SU-DHL-6 (cell line): Measurements from ENCODE around the gene PREX1.

Experiments
- EZH2phosphoT487 ChIP-seq: fragments of 200-600 bp; sonication (generic), shearing (Covaris generic); conservative IDR thresholded peaks from 2 replicates; pipeline ENCODE4 v1.6.1; 2018; ENCODE audit warnings: mild to moderate bottlenecking, antibody characterized with exemption, low read length, moderate library complexity, mixed read lengths
- TF ChIP-seq, protein P1 (sequence below): fragments of 200-600 bp; sonication (generic); IDR thresholded peaks from one replicate; pipeline ENCODE4 v1.5.1; 2017; ENCODE audit warnings: antibody characterized with exemption, mild to moderate bottlenecking, low read length, moderate library complexity; ENCODE audit not compliant: insufficient read depth, poor library complexity, severe bottlenecking

- TF ChIP-seq, protein P1, sequence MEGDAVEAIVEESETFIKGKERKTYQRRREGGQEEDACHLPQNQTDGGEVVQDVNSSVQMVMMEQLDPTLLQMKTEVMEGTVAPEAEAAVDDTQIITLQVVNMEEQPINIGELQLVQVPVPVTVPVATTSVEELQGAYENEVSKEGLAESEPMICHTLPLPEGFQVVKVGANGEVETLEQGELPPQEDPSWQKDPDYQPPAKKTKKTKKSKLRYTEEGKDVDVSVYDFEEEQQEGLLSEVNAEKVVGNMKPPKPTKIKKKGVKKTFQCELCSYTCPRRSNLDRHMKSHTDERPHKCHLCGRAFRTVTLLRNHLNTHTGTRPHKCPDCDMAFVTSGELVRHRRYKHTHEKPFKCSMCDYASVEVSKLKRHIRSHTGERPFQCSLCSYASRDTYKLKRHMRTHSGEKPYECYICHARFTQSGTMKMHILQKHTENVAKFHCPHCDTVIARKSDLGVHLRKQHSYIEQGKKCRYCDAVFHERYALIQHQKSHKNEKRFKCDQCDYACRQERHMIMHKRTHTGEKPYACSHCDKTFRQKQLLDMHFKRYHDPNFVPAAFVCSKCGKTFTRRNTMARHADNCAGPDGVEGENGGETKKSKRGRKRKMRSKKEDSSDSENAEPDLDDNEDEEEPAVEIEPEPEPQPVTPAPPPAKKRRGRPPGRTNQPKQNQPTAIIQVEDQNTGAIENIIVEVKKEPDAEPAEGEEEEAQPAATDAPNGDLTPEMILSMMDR = no peak
- no peak for TF ChIP-seq EZH2phosphoT487
Measured at GRCh38 chr20:48673507-48673906, 154.3 kb downstream of the PREX1 start.
